Right lobe of liver (tissue), 4 donors: ENCODE results near the gene NRP2.
A peak's percentile ranks its signal among the peaks of the same experiment; 100 is the strongest.

Experiments used
- CTCF ChIP-seq, 4 donors: fragments of 200-600 bp in 3 of 4; fragments of 450-650 bp in 1 of 4; IDR thresholded peaks; one replicate each; pipeline versions ENCODE4 v1.5.1 to v1.8.0; 2016 to 2022; ENCODE audit warnings: antibody characterized with exemption in 4 of 4, mild to moderate bottlenecking in 2 of 4
- POLR2A ChIP-seq: fragments of 450-650 bp; IDR thresholded peaks from one replicate; pipeline ENCODE4 v1.6.1; 2017; ENCODE audit warnings: antibody characterized with exemption, mild to moderate bottlenecking
- donor health status: DM: no; HTN: no; CAD: no.
- donor health status: DM: no; HTN: no; CAD: no.
- donor health status: DM: no; HTN: yes; CAD: no.

GRCh38 chr2:205766779-205767359, 84.6 kb downstream of the NRP2 start:
- TF ChIP-seq CTCF (IDR thresholded peaks at IDR 0.05) (peak; percentile 72 to 89 (median 83)), POLR2A (no peak)
